Parathyroid adenoma (tissue), 2 donors: ENCODE measurements around the gene MAPK1.
"Not testable (repeated sequence)": the region's sequence is repeated elsewhere in the genome, so short reads cannot be mapped to it uniquely, and the experiment has no call there.

ENCODE experiments used
- H2AFZ ChIP-seq: fragments of 300-600 bp; sonication (generic); one replicate; pipeline ENCODE4 v1.7.0; 2017; ENCODE audit warnings: antibody characterized with exemption, mild to moderate bottlenecking
- H3K27ac ChIP-seq: fragments of 300-600 bp; sonication (generic); one replicate; pipeline ENCODE4 v1.7.0; 2017
- H3K27me3 ChIP-seq: fragments of 300-600 bp; sonication (generic); one replicate; pipeline ENCODE4 v1.7.0; 2017; ENCODE audit warnings: low read length; ENCODE audit not compliant: control insufficient read depth, insufficient read depth
- H3K36me3 ChIP-seq: fragments of 300-600 bp; sonication (generic); one replicate; pipeline ENCODE4 v1.7.0; 2017; ENCODE audit warnings: low read length; ENCODE audit not compliant: control insufficient read depth, insufficient read depth
- H3K4me1 ChIP-seq: fragments of 300-600 bp; sonication (generic); one replicate; pipeline ENCODE4 v1.7.0; 2017; ENCODE audit warnings: control low read depth
- H3K4me2 ChIP-seq: fragments of 300-600 bp; sonication (generic); one replicate; pipeline ENCODE4 v1.7.0; 2017; ENCODE audit warnings: low read length
- H3K4me3 ChIP-seq: fragments of 300-600 bp; sonication (generic); one replicate; pipeline ENCODE4 v1.7.0; 2017; ENCODE audit warnings: low read depth, low read length
- H3K79me2 ChIP-seq: fragments of 300-600 bp; sonication (generic); one replicate; pipeline ENCODE4 v1.7.0; 2017; ENCODE audit warnings: control low read depth
- H3K9ac ChIP-seq: fragments of 300-600 bp; sonication (generic); one replicate; pipeline ENCODE4 v1.7.0; 2017; ENCODE audit warnings: mild to moderate bottlenecking
- H3K9me3 ChIP-seq: fragments of 300-600 bp; sonication (generic); one replicate; pipeline ENCODE4 v1.7.0; 2017; ENCODE audit warnings: low read length; ENCODE audit not compliant: control insufficient read depth
- TF ChIP-seq, protein P1 (sequence below): fragments of 300-600 bp; sonication (generic); IDR thresholded peaks from one replicate; pipeline ENCODE4 v1.7.0; 2017; ENCODE audit warnings: antibody characterized with exemption, mild to moderate bottlenecking
- donor health status: primary hyperparathyroidism.

MAPK1 gene

DNA sequence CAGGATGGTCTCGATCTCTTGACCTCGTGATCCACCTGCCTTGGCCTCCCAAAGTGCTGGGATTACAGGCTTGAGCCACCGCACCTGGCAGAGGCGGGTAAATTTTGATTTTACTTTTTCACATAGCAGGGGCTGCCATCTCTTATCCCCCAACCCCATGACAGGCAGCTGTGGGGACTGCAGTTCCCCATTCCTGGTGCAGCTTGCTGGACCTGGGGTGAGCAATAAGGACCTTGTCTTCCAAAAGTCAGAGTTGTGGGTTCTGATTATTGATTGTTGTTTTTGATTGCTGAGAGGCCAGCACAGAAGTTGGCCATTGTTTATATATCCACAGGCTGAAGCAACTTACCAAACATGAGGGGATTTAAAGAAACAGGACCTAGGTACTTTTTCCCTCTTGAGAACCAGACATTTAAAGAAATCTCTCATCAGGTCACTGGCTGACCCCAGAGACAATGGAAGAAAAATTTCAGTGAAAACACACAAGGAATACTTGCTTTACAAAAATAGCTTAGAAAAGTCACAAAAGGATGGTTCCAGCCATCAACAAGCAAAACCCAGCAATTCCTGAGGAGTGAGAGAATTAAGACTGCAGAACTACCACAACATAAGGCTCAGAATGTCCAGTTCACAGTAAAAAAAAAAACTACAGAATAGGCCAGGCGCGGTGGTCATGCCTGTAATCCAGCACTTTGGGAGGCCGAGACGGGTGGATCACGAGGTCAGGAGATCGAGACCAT is 22.0 kb upstream of the MAPK1 start:
- H3K4me1 ChIP-seq, result no peaks in the 10 kb centered on the region
- no peak overlapping the region for H3K27ac ChIP-seq
- TF ChIP-seq, protein P1, sequence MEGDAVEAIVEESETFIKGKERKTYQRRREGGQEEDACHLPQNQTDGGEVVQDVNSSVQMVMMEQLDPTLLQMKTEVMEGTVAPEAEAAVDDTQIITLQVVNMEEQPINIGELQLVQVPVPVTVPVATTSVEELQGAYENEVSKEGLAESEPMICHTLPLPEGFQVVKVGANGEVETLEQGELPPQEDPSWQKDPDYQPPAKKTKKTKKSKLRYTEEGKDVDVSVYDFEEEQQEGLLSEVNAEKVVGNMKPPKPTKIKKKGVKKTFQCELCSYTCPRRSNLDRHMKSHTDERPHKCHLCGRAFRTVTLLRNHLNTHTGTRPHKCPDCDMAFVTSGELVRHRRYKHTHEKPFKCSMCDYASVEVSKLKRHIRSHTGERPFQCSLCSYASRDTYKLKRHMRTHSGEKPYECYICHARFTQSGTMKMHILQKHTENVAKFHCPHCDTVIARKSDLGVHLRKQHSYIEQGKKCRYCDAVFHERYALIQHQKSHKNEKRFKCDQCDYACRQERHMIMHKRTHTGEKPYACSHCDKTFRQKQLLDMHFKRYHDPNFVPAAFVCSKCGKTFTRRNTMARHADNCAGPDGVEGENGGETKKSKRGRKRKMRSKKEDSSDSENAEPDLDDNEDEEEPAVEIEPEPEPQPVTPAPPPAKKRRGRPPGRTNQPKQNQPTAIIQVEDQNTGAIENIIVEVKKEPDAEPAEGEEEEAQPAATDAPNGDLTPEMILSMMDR, result no peak
- no peaks in the 10 kb centered on the region for H3K9me3 ChIP-seq
- no peaks in the 10 kb centered on the region for H3K27me3 ChIP-seq
- H3K4me2 ChIP-seq, result no peak overlapping the region
- H3K79me2 ChIP-seq, result no peaks in the 10 kb centered on the region
- no peak overlapping the region for H2AFZ ChIP-seq
- no peak overlapping the region for H3K9ac ChIP-seq
- no peaks in the 10 kb centered on the region for H3K36me3 ChIP-seq
- no peak overlapping the region for H3K4me3 ChIP-seq

DNA sequence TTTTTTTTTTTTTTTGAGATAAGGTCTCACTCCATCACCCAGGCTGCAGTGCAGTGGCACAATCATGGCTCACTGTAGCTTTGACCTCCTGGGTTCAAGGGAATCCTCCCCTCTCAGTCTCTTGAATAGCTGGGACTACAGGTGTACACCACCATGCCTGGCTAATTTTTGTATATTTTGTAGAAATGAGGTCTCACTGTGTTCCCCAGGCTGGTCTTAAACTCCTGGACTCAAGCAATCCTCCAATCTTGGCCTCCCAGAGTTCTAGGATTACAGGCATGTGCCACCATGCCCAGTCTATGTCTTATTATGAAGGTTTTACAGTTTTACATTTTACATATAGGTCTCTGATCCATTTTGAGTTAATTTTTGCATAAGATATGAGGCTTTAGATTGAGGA is 20.4 kb upstream of the MAPK1 start:
- no peak overlapping the region for H3K27ac ChIP-seq
- no peaks in the 10 kb centered on the region for H3K36me3 ChIP-seq
- H3K27me3 ChIP-seq, result no peaks in the 10 kb centered on the region
- H2AFZ ChIP-seq, result no peak overlapping the region
- no peaks in the 10 kb centered on the region for H3K4me1 ChIP-seq
- no peak overlapping the region for H3K4me2 ChIP-seq
- H3K79me2 ChIP-seq, result no peaks in the 10 kb centered on the region
- TF ChIP-seq, protein P1, result no peak
- no peak overlapping the region for H3K4me3 ChIP-seq
- H3K9ac ChIP-seq, result no peak overlapping the region
- no peaks in the 10 kb centered on the region for H3K9me3 ChIP-seq

DNA sequence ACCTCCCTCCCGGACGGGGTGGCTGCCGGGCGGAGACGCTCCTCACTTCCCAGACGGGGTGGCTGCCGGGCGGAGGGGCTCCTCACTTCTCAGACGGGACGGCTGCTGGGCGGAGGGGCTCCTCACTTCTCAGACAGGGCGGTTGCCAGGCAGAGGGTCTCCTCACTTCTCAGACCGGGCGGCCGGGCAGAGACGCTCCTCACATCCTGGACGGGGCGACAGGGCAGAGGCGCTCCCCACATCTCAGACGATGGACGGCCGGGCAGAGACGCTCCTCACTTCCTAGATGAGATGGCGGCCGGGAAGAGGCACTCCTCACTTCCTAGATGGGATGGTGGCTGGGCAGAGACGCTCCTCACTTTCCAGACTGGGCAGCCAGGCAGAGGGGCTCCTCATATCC is 16.5 kb upstream of the MAPK1 start:
- not testable (repeated sequence) for H2AFZ ChIP-seq, H3K4me1 ChIP-seq, H3K9me3 ChIP-seq, H3K9ac ChIP-seq, H3K27me3 ChIP-seq, H3K4me3 ChIP-seq, H3K27ac ChIP-seq, H3K36me3 ChIP-seq, H3K79me2 ChIP-seq, H3K4me2 ChIP-seq

GRCh38 chr22:21882754-21883333 is 15.4 kb upstream of the MAPK1 start:
- H3K27ac ChIP-seq, H3K27me3 ChIP-seq, H3K4me2 ChIP-seq, H3K9me3 ChIP-seq, H3K9ac ChIP-seq, H3K4me1 ChIP-seq, H3K4me3 ChIP-seq, H2AFZ ChIP-seq, H3K36me3 ChIP-seq, H3K79me2 ChIP-seq: not testable (repeated sequence)

DNA sequence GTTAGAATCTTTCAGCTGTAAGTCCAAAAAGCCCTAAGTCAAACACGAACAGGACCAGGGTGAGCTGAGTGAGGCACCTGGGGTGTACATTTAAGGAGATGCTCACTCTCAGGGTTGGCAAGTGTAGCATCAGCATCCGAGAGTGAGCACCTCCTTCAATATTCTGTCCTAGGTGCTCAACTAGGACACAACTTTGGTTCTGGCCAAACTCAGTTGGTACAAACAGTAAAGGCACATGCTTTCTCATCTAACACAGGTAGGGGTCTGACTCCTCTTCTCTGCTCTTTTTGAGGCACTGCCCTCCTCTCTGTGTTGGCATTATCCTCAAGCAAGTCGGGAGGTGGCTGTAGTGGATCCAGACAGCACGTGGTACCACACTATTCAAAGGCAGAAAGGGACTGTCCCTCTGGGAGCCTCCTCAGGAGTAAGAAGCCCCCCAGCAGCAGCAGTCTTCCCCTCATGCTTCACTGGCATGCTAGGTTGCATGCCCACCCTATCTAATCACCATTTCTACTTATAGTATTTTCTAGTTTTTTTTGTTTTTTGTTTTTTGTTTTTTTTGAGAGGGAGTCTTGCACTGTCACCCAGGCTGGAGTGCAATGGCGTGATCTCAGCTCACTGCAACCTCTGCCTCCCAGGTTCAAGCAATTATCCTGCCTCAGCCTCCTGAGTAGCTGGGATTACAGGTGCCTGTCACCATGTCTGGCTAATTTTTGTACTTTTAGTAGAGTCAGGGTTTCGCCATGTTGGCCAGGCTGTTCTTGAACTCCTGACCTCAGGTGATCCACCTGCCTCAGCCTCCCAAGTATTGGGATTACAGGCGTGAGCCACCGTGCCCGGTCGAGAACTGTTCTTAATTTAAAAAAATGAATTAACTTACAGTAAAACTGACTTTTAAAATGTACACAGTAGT is 14.7 kb upstream of the MAPK1 start:
- Histone ChIP-seq H3K9me3 (no peaks in the 10 kb centered on the region), H2AFZ (no peak overlapping the region), H3K4me1 (no peaks in the 10 kb centered on the region), H3K4me3 (no peak overlapping the region), H3K9ac (no peak overlapping the region), H3K27ac (no peak overlapping the region), H3K79me2 (no peaks in the 10 kb centered on the region), H3K36me3 (no peaks in the 10 kb centered on the region), H3K27me3 (no peaks in the 10 kb centered on the region), H3K4me2 (no peak overlapping the region)
- TF ChIP-seq, protein P1, result no peak
